Smooth muscle cell (in vitro differentiated cells): ENCODE results near the gene EGLN3. TPM values are rescaled to one million over a fixed set of nuclear protein-coding genes. Genes with fewer than 3 reads are reported as not detected.

Experiments
- DNase-seq: peaks from one replicate; lab custom pipeline; 2025; ENCODE audit not compliant: unreplicated experiment; lab: John Stamatoyannopoulos, UW
- H2AFZ ChIP-seq: fragments of 200-600 bp; sonication (generic); 2 replicates; pipeline ENCODE4 v1.6.0; 2016; ENCODE audit warnings: antibody characterized with exemption, low read depth, mild to moderate bottlenecking
- H3F3A ChIP-seq: fragments of 200-600 bp; sonication (generic); 2 replicates; pipeline ENCODE4 v1.6.0; 2017; ENCODE audit warnings: antibody characterized with exemption, low read depth
- H3K27ac ChIP-seq: fragments of 200-600 bp; sonication (generic); 2 replicates; pipeline ENCODE4 v1.5.1; 2016; ENCODE audit warnings: low read depth, mild to moderate bottlenecking
- H3K27me3 ChIP-seq: fragments of 200-600 bp; sonication (generic); 2 replicates; pipeline ENCODE4 v1.6.1; 2016; ENCODE audit warnings: low read depth, mild to moderate bottlenecking
- H3K36me3 ChIP-seq: fragments of 200-600 bp; sonication (generic); 2 replicates; pipeline ENCODE4 v1.5.1; 2016; ENCODE audit warnings: low read depth
- H3K4me1 ChIP-seq: fragments of 200-600 bp; sonication (generic); 2 replicates; pipeline ENCODE4 v1.5.1; 2016; ENCODE audit warnings: low read depth
- H3K4me2 ChIP-seq: fragments of 200-600 bp; sonication (generic); 2 replicates; pipeline ENCODE4 v1.6.0; 2016; ENCODE audit warnings: mild to moderate bottlenecking
- H3K4me3 ChIP-seq: fragments of 200-600 bp; sonication (generic); 2 replicates; pipeline ENCODE4 v1.5.1; 2016; ENCODE audit warnings: mild to moderate bottlenecking
- H3K79me2 ChIP-seq: fragments of 200-600 bp; sonication (generic); 2 replicates; pipeline ENCODE4 v1.6.0; 2016; ENCODE audit warnings: low read depth, mild to moderate bottlenecking
- H3K9ac ChIP-seq: fragments of 200-600 bp; sonication (generic); 2 replicates; pipeline ENCODE4 v1.6.0; 2016; ENCODE audit warnings: low read depth
- H3K9me3 ChIP-seq: fragments of 200-600 bp; sonication (generic); replicated peaks from 2 replicates; pipeline ENCODE4 v1.5.1; 2016; ENCODE audit warnings: low read depth
- H4K20me1 ChIP-seq: fragments of 200-600 bp; sonication (generic); 2 replicates; pipeline ENCODE4 v1.6.0; 2016; ENCODE audit warnings: low read depth
- WGBS: methylation state at CpG from one replicate; pipeline ENCODE4 v1.1.7; 2016; ENCODE audit warnings: low lambda C conversion rate; 5-methylcytosine and 5-hydroxymethylcytosine counted together
- polyA plus RNA-seq: library from polyadenylated mRNA; unstranded; fragments of >200 nt; fragmentation: Nextera tagmentation; extraction: Ambion mirVana; gene quantifications from 2 replicates; pipeline ENCODE4 v1.2.1, GENCODE V29; 2016
- total RNA-seq: library from RNA; depleted of rRNA; stranded (reverse); fragments of >200 nt; gene quantifications from 2 replicates; pipeline ENCODE4 v1.2.3, GENCODE V29; 2014
- TF ChIP-seq, protein P1 (sequence below): fragments of 200-600 bp; sonication (generic); IDR thresholded peaks from 2 replicates; pipeline ENCODE4 v1.5.1; 2017; ENCODE audit warnings: borderline replicate concordance, mild to moderate bottlenecking, antibody characterized with exemption; ENCODE audit not compliant: insufficient read depth, poor library complexity, severe bottlenecking

EGLN3 gene
- total and polyA plus RNA-seq, 2 experiments from 2014 or later: 127 to 146 TPM

DNA sequence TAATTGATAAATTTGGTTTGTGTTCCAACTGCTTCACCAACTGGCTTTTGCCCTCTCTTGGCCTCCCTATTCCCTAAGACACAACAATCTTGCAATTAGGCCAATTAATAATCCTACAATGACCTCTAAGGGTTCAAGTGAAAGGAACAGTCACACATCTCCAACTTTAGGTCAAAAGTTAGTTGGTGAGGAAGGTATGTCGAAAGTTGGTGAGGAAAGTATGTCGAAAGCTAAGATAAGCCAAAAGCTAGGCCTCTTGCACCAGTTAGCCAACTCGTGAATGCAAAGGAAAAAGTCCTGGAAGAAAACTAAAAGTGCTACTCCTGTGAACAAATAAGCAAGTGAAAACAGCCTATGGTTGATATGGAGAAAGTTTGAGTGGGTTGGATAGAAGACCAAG lies 32.6 kb downstream of the EGLN3 start:
- H3K79me2 ChIP-seq: no peaks in the 10 kb centered on the region
- peaks cover 21% of the 10 kb centered on the region for H3F3A ChIP-seq
- no peak for DNase-seq
- H3K4me1 ChIP-seq: peaks cover 6% of the 10 kb centered on the region
- H3K9ac ChIP-seq: no peak overlapping the region
- TF ChIP-seq, protein P1, sequence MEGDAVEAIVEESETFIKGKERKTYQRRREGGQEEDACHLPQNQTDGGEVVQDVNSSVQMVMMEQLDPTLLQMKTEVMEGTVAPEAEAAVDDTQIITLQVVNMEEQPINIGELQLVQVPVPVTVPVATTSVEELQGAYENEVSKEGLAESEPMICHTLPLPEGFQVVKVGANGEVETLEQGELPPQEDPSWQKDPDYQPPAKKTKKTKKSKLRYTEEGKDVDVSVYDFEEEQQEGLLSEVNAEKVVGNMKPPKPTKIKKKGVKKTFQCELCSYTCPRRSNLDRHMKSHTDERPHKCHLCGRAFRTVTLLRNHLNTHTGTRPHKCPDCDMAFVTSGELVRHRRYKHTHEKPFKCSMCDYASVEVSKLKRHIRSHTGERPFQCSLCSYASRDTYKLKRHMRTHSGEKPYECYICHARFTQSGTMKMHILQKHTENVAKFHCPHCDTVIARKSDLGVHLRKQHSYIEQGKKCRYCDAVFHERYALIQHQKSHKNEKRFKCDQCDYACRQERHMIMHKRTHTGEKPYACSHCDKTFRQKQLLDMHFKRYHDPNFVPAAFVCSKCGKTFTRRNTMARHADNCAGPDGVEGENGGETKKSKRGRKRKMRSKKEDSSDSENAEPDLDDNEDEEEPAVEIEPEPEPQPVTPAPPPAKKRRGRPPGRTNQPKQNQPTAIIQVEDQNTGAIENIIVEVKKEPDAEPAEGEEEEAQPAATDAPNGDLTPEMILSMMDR: no peak
- no peak overlapping the region for H2AFZ ChIP-seq
- no peaks in the 10 kb centered on the region for H3K27me3 ChIP-seq
- 87% methylated on average over 3 of the region's 3 CpGs for WGBS
- H3K9me3 ChIP-seq: no peaks in the 10 kb centered on the region
- H3K27ac ChIP-seq: peak overlapping the region; percentile 45
- no peak overlapping the region for H3K4me3 ChIP-seq
- peak overlapping the region; percentile 9 for H3K4me2 ChIP-seq
- no peaks in the 10 kb centered on the region for H3K36me3 ChIP-seq
- H4K20me1 ChIP-seq: no peaks in the 10 kb centered on the region

DNA sequence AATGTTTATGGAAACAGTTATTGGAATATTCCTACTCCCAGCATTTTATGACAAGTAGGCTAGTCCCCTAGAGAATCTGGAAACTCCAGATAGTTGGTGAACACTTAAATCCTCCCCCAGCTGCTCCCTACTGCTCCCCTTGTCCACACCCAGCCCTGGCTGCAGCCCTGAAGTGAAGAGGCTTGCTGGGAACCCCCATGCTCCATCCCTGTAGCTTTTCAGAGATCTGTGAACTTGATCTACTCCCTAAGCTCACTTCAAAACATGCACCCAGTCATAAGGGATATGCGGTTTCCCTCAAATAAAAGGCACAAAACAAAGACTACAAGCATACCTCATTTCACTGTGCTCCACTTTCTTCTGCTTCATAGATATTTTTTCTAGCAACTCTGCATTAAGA lies 33.2 kb downstream of the EGLN3 start:
- Histone ChIP-seq H3F3A (peaks cover 21% of the 10 kb centered on the region), H3K4me3 (no peak overlapping the region), H3K9ac (no peak overlapping the region), H3K27me3 (no peaks in the 10 kb centered on the region), H3K4me1 (peaks cover 6% of the 10 kb centered on the region), H3K36me3 (no peaks in the 10 kb centered on the region), H3K4me2 (peak overlapping the region; percentile 42), H3K9me3 (no peaks in the 10 kb centered on the region), H4K20me1 (no peaks in the 10 kb centered on the region), H3K27ac (peak overlapping the region; percentile 45), H2AFZ (no peak overlapping the region), H3K79me2 (no peaks in the 10 kb centered on the region)
- TF ChIP-seq, protein P1: no peak
- DNase-seq: no peak
- WGBS: 88% methylated on average over 1 of the region's 1 CpG

DNA sequence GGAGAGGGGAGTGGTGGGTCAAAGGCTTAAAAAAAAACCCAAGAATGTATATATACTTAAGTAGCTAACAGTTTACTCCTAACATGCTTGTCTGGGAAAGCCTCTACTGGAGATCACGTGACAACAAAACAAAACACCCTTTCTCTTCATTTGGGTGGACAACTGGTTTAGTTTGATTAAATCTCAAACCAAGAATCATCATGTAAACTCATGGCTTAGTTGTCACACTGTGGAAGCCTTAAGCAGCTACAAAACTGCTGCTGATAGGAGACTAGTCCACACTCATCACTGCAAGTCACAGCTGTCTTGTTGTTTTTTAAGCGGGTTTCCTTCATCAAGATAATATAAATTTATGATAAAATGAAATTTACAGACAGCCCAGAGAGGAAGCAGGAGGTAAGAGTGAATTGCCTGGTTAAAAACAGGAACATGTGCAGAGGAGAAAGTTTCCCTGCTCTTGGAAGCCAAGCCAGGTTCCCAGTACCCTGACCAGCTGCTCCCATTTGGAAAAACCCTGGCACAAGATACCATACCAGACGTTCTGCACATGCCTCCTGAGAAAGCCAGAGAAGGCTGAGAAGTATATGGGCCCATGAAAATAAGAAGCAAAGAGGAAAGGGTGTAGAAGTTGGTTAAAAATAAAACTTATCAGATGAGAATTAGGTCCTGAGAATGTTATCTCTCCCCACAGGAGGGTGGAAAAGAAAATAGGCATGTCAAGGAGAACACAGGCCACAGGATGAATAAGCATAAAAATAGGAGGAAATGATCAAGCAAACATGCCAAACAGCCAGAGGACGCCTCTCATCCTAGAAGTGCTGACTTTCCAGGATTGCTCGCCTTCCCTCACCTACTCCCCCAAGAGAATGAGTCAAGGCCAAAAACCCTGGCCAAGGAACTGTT lies 34.0 kb downstream of the EGLN3 start:
- TF ChIP-seq, protein P1: no peak
- peak overlapping the region; percentile 45 for H3K27ac ChIP-seq
- peaks cover 6% of the 10 kb centered on the region for H3K4me1 ChIP-seq
- H3K36me3 ChIP-seq: no peaks in the 10 kb centered on the region
- no peak overlapping the region for H2AFZ ChIP-seq
- no peak overlapping the region for H3K4me3 ChIP-seq
- no peaks in the 10 kb centered on the region for H3K27me3 ChIP-seq
- 33% methylated on average over 5 of the region's 5 CpGs for WGBS
- H3K79me2 ChIP-seq: no peaks in the 10 kb centered on the region
- no peak overlapping the region for H3K9ac ChIP-seq
- DNase-seq: no peak
- H4K20me1 ChIP-seq: no peaks in the 10 kb centered on the region
- peak overlapping the region; percentile 48 for H3K4me2 ChIP-seq
- no peaks in the 10 kb centered on the region for H3K9me3 ChIP-seq
- peaks cover 21% of the 10 kb centered on the region for H3F3A ChIP-seq
